ENCODE results near the gene OR51M1.
"Not testable (repeated sequence)": the region's sequence is repeated elsewhere in the genome, so short reads cannot be mapped to it uniquely, and the experiment has no call there.

Gene OR51M1, protein sequence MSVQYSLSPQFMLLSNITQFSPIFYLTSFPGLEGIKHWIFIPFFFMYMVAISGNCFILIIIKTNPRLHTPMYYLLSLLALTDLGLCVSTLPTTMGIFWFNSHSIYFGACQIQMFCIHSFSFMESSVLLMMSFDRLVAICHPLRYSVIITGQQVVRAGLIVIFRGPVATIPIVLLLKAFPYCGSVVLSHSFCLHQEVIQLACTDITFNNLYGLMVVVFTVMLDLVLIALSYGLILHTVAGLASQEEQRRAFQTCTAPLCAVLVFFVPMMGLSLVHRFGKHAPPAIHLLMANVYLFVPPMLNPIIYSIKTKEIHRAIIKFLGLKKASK

DNA sequence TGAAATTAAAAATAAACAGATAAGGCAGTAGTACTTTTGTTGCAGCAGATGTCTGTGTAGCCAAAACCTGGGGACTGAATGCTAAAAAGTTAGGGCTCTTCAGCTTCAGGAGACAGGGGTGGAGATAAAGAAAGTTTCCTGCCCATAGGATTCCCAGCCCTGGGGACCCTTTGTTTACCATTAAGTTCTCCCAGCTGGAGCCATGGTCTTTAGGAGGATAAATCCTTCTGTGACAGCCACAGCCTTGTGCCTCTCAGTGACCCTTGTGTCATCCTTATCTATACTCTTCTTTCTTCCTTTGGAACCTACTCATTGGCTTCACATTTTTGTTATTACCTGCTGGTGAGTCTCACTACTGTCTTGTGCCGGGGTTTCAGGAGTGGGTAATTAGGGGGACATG is at the start of gene OR51M1:
Gene OR51M1 (plus strand): TSS at position 237 of the 400 bp plus-strand sequence. CDS start 5,587 bp downstream, outside the sequence.
- no peak for DNase-seq

DNA sequence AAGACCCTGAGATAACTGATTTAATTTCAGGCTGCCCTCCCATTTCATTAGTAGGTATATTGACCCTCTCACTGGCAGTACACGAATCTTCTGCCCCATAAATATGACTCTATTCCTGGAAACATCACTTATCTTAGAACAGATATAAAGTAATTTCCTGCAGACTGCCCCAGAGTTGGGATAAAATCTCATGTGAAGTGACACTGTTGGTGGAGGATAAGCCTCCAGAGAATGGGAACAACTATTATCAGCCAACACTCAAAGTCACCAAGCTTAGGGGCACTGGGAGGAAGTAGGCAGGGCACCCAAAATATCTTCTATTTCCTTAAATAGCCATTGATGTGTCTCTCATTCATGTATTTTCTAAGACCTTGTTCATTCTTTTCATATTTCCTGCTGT is 48.4 kb upstream of the OR51M1 start:
- DNase-seq: no peak

DNA sequence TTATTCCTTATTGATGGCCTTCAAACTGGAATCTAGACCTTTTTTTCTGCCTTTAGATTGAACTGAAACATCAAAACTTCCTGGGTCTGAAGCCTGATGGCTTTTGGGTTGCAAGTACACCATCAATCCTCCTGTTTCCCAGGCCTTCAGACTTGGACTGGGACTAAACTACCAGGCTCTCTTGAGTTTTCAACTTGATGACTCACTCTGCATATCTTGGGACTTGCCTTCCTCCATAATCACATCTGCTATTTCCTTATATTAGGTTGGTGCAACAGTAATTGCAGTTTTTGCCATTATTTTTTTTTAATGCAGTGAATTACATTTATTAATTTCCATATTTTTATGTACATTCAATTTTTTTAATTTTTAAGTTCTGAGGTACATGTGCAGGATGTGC is 47.3 kb upstream of the OR51M1 start:
- no peak for DNase-seq

DNA sequence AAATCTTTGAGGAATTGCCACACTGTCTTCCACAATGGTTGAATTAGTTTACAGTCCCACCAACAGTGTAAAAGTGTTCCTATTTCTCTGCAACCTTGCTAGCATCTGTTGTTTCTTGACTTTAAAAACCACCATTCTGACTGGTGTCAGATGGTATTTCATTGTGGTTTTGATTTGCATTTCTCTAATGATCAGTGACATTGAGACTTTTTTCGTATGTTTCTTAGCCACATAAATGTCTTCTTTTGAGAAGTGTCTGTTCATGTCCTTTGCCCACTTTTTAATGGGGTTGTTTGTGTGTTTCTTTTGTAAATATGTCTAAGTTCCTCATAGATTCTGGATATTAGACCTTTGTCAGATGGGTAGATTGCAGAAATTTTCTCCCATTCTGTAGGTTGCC is 46.4 kb upstream of the OR51M1 start:
- not testable (repeated sequence) for DNase-seq

DNA sequence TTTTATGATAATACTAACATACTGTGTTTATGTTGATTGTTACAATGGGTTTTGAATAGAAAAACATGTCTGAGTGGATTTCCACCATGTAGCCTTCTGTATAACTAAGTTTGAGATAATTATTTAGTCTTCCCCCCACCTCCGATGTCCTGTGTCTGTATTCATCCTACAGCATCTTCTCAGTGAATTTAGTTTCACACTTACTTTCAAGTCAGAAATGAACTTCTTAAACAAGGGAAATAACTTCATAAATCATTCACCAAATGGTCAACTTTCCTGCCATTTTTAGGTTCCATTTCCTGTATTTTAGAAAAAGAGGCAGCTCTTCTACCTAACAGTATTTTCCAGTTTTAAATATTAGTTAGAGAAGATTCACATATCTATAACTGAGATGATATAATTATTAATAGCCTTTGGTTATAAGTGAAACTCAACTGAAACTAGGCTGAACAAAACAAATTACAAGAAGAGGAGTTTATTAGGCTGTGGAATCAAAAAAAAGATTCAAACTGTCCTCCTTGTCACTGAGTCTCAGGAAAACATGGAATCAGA is 43.8 kb upstream of the OR51M1 start:
- DNase-seq: no peak

DNA sequence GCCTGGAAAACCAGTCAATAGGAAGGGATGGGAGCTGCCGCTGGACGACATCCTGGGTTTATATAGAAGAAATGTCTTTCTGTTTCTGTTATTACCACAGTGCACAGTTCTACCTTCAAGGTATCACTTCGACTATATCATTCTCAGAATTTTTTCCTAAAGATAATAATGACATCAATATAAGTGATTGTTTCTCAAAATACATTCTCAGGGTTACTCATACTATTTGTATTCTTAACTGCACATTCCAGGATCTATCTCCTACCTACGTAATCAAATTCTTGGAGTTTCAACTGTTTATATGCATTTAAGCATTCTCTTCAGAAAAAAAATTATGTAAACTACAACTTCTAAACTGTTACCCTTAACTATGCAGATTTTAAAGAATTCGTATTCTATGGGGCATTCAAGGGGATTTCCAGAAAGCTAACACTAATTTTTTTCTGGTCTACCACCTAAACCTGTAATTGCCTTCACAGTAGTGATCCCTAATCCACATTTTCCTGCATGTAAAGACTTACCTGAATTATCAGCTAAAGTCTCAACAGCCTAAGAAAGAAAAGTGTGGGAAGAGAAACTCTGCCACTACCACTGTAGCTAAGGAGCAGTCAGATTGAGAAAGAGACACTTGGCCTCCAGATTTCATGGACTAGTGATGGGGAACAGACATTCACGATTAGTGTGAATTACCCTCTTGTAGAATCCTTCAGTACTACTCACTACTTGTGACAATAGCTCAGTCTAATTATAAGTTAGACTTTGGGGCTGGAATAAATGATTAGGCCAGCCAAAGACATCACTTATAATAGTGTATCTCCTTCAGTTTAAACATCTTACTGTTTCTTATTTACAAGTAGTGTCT is 39.9 kb upstream of the OR51M1 start, which contains the start of gene OR51B5:
Gene OR51B5 (minus strand): TSS at position 51 of the 862 bp plus-strand sequence. CDS start 0 bp downstream, at position 51.
- no peak for DNase-seq

DNA sequence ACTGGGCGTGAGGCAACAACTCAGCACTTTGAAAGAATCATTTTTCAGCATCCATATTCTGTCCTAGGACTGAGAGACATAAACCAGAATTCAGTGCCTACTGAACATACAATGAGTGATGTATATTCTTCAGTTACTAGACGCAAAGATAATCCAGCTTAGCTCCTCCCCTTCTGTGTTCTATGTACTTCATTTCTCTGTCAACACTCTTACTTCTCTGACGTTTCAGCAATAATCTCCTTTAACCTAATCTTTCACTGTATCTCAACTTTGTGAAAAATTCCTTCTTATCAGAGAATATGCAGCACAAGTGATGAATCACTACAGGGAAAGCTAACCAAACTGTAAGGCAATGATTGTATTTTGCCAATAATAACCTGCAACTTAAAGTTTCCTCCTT is 37.8 kb upstream of the OR51M1 start:
- no peak for DNase-seq

DNA sequence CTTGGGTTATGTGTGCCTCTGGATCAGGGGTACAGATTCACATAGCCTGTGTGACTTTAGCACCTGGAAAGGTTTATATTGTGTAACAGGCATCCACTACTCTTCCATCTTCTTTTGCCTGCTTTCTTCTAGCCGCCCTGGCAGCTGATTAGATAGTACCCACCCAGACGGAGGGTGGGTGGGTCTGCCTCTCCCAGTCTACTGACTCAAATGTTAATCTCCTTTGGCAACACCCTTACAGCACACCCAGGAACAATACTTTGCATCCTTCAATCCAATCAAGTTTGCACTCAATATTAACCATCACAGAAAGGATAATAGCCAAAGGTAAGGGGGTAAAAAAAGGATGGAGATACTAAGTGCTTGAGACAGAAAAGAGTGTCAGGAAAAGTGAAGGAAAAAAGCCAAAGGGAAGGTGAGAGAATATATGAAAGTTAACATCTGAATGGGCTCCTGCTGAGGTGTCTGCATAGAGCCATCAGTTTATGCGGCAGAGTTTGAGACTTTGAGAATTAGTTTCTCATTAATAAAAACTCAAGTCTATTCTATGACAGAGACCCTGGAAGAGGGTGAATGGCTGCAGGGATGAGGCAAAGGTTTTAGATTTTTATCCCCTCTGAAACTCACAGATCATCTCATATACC is 34.9 kb upstream of the OR51M1 start:
- DNase-seq: no peak

DNA sequence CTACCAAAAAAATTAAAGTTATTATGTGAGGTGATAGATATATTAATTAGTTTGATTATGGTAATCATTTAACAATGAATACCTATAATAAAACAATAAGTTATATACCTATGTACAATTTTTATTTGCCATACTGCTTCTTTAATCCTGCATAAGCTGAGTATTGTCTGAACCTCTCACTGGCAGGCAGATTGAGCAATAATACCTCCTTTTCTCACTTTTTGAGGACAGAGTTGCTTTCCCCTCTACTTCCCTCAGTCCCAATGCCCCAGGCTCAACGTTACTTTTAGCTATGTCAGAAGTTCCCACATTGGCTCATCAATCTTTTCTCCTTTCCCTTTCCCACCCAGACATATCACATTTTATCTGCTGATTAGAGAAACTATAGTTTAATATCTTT is 34.1 kb upstream of the OR51M1 start:
- DNase-seq: no peak

DNA sequence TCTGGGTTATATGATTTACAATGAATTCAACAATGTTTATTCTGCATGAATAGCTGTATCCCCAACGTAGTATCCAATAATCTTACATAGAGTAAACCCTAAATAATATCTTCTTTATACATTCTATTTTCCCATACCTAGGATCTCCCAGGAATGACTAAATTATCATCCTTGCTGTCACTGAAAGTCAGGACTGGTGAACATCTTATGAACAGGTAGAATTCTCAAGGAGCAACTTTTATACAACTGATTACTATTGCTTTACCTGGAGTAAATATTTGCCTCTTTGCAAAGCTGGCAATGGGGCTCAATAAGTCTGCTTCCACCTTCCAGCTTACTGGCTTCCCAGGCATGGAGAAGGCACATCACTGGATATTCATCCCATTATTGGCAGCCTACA is 32.4 kb upstream of the OR51M1 start, which contains the start of gene OR51B6:
Gene OR51B6 (plus strand): TSS at position 301 of the 400 bp plus-strand sequence. CDS start 0 bp downstream, at position 301.
- no peak for DNase-seq

DNA sequence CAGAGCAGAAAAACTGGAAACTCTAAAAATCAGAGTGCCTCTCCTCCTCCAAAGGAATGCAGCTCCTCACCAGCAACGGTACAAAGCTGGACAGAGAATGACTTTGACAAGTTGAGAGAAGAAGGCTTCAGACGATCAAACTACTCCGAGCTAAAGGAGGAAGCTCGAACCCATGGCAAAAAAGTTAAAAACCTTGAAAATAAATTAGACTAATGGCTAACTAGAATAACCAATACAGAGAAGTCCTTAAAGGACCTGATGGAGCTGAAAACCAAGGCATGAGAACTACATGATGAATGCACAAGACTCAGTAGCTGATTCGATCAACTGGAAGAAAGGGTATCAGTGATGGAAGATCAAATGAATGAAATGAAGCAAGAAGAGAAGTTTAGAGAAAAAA is 27.6 kb upstream of the OR51M1 start:
- DNase-seq: not testable (repeated sequence)

DNA sequence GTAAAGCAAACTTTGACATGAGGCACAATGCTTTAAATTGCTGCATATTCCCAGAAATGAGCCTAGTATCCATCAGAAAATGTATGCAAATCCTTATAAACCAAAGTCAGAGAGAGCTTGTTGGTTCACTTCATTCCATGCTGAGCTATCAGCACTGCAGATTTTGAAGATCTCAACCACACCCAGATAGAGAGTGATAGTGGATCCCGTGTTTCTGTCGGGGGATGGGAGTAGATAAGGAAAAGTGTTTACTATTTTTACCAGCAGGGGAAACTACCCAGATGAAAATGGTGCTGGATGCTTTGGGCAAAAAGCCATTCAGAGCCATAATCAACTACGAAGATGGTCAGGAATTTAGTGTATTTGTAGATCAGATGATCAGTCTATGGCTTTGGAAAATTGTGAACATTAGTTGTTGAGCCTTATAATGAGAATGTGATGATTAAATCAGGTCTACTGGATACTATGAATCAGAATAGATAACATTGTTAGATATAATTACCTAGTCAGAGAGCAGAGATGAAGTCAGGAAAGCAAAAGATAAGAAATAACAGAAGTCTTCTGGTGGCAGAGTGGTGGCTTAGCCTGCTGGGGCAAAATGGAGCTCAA is 21.5 kb upstream of the OR51M1 start:
- DNase-seq: no peak

DNA sequence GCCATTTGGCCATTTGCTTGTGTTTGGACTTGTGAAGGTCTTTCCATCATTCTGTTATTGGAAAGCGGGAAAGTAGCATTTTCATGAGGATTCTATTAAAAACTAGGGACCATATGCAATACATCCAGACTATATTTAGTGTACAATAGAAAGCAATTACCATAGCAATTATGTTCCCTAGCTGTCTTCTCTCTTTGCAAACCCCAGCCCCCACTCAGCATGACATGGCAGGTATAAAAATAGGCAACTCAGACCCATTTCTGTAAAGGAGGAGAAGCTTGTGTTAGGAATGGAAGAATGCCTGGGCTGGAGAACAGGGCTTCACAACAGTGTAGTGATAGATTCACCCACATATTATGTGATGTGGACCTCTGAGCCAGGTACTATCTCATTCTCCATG is 19.9 kb upstream of the OR51M1 start:
- DNase-seq: no peak

DNA sequence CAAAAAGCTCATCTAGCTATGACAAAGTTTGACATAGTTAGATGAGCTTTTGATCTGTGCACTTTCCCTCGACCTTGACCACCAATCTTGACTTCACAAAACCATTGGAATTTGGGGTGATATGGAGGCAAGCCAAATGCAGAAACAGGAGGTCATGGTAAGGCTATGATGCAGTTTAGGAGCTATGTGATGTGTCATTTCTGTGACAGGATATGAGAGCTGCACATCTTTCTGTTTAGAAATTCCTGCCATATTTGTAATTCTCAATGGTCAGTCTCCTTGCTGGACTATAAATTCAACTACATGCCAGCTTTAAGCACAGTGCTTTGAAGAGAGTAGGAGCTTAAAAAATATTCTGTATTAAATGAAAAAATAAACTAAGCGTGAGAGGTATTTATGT is 19.4 kb upstream of the OR51M1 start:
- no peak for DNase-seq

DNA sequence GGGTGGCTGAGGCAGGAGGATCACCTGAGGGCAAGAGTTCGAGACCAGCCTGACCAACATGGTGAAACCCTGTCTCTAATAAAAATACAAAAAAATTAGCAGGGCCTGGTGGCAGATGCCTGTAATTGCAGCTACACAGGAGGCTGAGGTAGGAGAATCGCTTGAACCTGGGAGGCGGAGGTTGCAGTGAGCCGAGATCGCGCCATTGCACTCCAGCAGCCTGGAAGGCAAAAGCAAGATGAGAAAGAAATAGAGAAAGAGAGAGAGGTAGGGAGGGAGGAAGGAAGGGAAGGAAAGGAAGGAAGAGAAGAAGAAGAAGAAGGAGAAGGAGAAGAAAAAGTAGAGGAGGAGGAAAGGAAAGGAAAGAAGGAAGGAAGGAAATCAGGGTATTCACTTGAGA is 17.2 kb upstream of the OR51M1 start:
- DNase-seq: not testable (repeated sequence)

DNA sequence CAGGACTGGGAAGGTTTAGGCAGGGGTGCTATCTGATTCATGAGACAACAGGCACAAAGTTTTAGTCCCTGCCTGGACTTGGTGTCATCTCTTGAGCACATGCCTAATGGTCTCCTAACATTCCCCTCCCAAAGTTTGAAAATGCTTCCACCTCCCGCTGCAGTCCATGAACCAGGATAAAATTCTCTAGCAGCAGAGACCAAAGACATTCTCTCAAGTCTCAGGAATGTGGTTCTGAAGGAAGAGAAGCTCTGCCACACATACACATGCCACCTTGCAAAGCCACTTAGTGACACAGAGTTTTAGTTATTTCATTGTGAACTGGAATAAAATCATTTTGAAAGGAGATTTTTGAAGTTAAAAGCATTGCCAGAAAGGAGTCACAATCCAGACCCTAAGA is 16.8 kb upstream of the OR51M1 start:
- no peak for DNase-seq

DNA sequence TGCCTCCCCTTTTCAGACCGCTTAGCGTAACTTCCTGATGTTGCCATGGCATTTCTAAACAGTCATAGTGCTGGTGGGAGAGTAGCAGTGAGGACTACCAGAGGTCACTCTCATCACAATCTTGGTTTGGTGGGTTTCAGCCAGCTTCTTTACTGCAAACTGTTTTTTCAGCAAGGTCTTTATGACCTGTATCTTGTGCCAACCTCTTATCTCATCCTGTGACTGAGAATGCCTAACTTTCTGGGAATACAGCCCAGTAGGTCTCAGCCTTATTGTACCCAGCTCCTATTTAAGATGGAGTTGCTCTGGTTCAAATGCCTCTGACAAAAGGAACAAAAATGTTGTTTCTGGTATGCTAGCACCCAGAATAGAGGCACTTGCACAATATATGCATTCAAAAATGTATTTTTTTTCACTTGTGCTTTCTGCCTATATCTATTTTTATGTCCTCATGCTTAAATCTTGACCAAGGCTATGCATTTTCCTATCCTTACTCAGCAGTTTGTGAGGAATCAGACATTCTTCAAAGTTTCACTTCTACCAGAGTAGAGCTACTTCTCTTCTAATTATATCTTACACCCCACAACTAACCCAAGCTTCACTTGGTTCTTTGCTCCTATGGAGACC is 16.1 kb upstream of the OR51M1 start:
- DNase-seq: no peak

DNA sequence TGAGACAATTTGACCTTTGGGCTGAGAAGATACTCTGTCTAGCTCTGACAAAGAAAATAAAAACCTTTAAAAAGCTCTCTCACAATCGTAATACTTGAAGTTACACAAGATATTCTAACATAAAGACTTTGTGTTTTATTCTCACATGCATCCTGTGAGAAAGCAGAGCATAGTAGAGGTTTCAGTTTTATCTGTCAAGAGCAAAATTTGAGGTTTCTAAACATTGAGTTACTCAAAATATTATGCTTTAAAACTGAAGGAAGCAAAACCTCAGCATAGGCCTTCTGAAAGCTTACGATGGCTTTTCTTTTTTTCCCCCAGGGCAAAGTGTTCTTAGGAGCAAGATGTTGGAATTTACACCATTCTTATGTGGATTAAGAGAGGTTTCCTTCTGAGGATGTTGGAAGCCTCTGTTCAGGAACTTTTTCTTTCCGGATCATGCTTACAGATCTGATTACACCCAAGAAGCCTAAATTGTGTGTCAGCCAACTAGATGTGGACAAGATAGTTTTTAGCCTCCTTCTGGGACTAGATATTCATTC is 15.0 kb upstream of the OR51M1 start:
- no peak for DNase-seq

DNA sequence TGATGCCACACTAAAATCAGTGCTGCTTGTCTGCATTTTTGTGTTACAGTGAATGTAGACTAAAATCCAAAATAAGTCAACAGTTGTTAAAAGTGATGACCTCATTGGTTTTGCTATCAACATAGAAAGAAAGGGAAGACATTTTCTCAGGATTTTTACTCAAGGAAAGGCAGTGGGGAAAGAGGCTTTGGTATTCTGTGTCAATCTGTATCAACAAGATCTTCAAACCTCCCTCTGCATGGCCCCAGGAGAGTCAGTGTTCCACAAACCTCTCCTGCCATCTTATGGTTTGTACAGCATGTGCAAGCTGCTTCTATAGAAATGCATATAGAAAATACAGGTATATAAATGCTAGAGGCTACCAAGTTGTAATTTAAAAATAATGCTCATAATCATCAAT is 13.8 kb upstream of the OR51M1 start:
- no peak for DNase-seq

DNA sequence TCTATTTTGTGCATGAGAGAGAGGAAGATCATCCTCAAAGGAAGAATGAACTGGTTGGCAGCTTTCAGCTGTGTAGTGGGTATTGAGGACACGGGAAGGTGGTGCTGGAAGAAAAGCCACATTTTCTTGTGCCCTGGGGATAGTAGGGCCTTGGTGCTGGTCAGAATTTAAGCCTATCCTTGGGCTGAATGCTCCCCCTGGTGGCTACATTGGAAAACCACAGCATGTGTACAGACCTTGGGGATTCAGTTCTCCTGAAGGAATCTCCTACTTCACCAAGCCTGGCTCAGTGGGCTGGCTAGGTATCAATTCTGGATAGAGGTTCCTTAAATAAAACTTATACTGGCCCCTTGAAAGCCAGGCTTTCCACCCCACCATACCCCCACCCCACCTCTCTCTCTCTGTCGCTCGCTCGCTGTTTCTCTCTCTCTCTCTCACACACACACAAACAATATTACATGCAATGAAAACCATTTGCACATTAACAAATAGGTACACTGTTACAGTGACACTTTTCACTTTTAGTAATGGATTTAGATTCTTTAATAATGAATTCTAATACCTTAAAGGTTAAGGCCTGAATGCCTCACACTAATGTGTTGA is 2.8 kb upstream of the OR51M1 start:
- no peak for DNase-seq

DNA sequence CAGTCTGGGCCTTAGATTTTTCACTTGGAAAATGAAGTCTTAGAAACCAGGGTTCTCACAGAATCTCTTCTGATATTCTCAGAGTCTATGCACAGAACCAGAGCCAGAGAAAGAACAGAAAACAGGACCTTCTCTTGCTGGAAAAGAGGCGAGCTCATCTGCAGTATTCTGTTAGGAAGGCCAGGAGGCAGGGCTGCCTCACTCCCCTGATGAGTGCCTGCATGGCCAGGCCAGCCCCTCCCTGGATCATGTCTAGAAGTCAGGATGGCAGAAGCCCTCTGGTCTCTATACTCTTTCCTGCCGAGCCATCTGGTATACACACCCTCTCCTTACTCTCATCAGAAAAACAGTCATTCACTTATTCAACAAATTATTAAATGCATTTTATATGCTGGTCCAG is 723 bp downstream of the OR51M1 start:
- no peak for DNase-seq

DNA sequence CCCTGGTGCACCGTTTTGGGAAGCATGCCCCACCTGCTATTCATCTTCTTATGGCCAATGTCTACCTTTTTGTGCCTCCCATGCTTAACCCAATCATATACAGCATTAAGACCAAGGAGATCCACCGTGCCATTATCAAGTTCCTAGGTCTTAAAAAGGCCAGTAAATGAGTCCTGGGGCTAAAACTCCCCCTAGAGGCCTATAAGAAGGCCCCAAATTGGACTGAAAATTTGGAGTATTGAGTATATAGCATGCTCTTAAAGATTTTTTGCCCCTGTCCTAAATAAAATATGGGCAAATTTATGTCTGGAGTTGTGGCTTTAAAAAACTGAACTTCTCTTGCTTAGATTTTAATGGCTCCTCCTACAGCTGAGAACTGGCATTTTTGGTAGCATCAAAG is 6.6 kb downstream of the OR51M1 start:
- DNase-seq: no peak

Data from activated T-cell treated with anti-CD3 and anti-CD28 coated beads, Interleukin-2, amount 50 U/mL, for 1 hour (primary cell).